Activated naive CD4-positive, alpha-beta T cell treated with anti-CD3 and anti-CD28 coated beads for 36 hours (primary cell): Measurements from ENCODE around the gene SRSF8. TPM values are rescaled to one million over a fixed set of nuclear protein-coding genes. Genes with fewer than 3 reads are reported as not detected.
"Not testable (repeated sequence)": the region's sequence is repeated elsewhere in the genome, so short reads cannot be mapped to it uniquely, and the experiment has no call there.

ENCODE experiments used
- CTCF ChIA-PET: fragments of 350-600 bp; sonication (Branson Sonifier 250); formaldehyde crosslinking; loops from one replicate; lab custom pipeline; 2021; ENCODE audit warnings: antibody characterized with exemption; lab: Charles Lee
- DNase-seq: peaks from one replicate; pipeline ENCODE4 v3.0.0-alpha.2; 2020
- H3K27ac Mint-ChIP-seq: one replicate; pipeline ENCODE4 v1.8.0; 2021; ENCODE audit warnings: mild to moderate bottlenecking, mixed read lengths
- H3K27me3 Mint-ChIP-seq: one replicate; pipeline ENCODE4 v1.8.0; 2021; ENCODE audit warnings: low read depth, mixed read lengths
- H3K36me3 Mint-ChIP-seq: one replicate; pipeline ENCODE4 v1.8.0; 2021; ENCODE audit warnings: low read depth, mixed read lengths
- H3K4me1 Mint-ChIP-seq: one replicate; pipeline ENCODE4 v1.8.0; 2021; ENCODE audit warnings: low read depth, mixed read lengths
- H3K4me3 Mint-ChIP-seq: one replicate; pipeline ENCODE4 v1.8.0; 2021; ENCODE audit warnings: mild to moderate bottlenecking, moderate library complexity, mixed read lengths
- H3K9me3 Mint-ChIP-seq: one replicate; pipeline ENCODE4 v1.8.0; 2021; ENCODE audit warnings: mixed read lengths
- intact Hi-C: fragments of 100-400 bp; cut with micrococcal nuclease; formaldehyde crosslinking; loops from one replicate; pipeline ENCODE4 v1.15.1; 2023
- total RNA-seq, 2 experiments: library from RNA; stranded (reverse); gene quantifications; one replicate each; pipeline ENCODE4 v1.2.3, GENCODE V29; 2021

SRSF8 gene
- total RNA-seq, result 10 to 100 TPM; 20.5 to 22.9 TPM

- Mint-ChIP-seq H3K4me3 (peak within 1 kb of the TSS; percentile 91), H3K27ac (peak within 1 kb of the TSS; percentile 96), H3K4me1 (peaks cover 22% of the 10 kb centered on the region), H3K27me3 (no peaks in the 10 kb centered on the region), H3K36me3 (peaks cover 13% of the 10 kb centered on the region), H3K9me3 (no peaks in the 10 kb centered on the region)
- intact Hi-C loops, result loop anchor here (2.0 to 5.0 kb wide), 4 partner anchors 142 to 1326 kb away; partner anchors contain the start of genes ANKRD49, FUT4, JRKL and MRE11
- no peak for DNase-seq
- CTCF ChIA-PET, result interaction anchor here (1.1 to 9.4 kb wide), 15 partner anchors 9 to 639 kb away, joined by 3 to 132 read pairs (median 4); partner anchors contain the start of genes CWC15, ENDOD1 and KDM4D
These were observed at the start of gene SRSF8 for GRCh38 chr11:95066716-95067038. SRSF8 (plus strand) TSS chr11:95066919; CDS start chr11:95067227, 308 bp downstream.

DNA sequence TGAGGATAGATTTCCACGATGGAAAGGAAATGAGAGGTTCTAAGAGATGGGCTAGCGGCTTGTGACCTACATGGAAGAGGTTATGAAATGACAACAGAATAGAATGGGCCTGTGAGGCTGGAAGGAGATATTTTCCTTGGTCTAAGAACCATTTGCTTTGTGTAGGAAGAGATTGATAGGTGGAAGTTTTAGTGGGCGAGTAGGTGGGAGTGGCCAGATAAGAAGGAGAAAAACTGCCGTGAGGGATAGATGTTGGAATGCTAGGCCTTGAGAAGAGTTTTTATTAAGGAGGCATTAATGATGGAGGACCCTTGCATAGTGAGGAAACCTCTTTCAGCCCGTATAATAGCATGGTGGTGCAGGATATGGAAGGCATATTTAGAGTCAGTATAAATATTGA is 45.3 kb upstream of the SRSF8 start:
- H3K9me3 Mint-ChIP-seq, H3K27ac Mint-ChIP-seq, intact Hi-C loops, CTCF ChIA-PET, H3K27me3 Mint-ChIP-seq, H3K4me3 Mint-ChIP-seq, DNase-seq, H3K36me3 Mint-ChIP-seq, H3K4me1 Mint-ChIP-seq: not testable (repeated sequence)

- DNase-seq, result no peak
- Mint-ChIP-seq H3K9me3 (no peaks in the 10 kb centered on the region), H3K27me3 (no peaks in the 10 kb centered on the region), H3K36me3 (no peaks in the 10 kb centered on the region), H3K4me1 (no peaks in the 10 kb centered on the region), H3K27ac (no peak within 1 kb of the TSS), H3K4me3 (no peak within 1 kb of the TSS)
- CTCF ChIA-PET, result no interaction called here
- intact Hi-C loops, result no loop called here
These were observed 41.8 kb upstream of the SRSF8 start, which contains the start of gene KDM4E for GRCh38 chr11:95024958-95025357. KDM4E (plus strand) TSS chr11:95025258; CDS start chr11:95025558, 300 bp downstream.

DNA sequence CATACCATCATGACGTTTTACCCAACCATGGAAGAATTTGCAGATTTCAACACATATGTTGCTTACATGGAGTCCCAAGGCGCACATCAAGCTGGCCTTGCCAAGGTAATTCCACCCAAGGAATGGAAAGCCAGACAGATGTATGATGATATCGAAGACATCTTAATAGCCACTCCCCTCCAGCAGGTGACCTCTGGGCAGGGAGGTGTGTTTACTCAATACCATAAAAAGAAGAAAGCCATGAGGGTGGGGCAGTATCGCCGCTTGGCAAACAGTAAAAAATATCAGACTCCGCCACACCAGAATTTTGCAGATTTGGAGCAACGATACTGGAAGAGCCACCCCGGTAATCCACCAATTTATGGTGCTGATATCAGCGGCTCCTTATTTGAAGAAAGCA is 41.1 kb upstream of the SRSF8 start:
- H3K27ac Mint-ChIP-seq, CTCF ChIA-PET, H3K36me3 Mint-ChIP-seq, intact Hi-C loops, DNase-seq, H3K9me3 Mint-ChIP-seq, H3K4me3 Mint-ChIP-seq, H3K27me3 Mint-ChIP-seq, H3K4me1 Mint-ChIP-seq: not testable (repeated sequence)

- CTCF ChIA-PET, result no interaction called here
- intact Hi-C loops, result no loop called here
- Mint-ChIP-seq H3K27me3 (no peaks in the 10 kb centered on the region), H3K36me3 (no peaks in the 10 kb centered on the region), H3K27ac (no peak overlapping the region), H3K9me3 (no peaks in the 10 kb centered on the region), H3K4me1 (no peaks in the 10 kb centered on the region), H3K4me3 (no peak overlapping the region)
- no peak for DNase-seq
These were observed 38.4 kb upstream of the SRSF8 start for GRCh38 chr11:95028357-95028756.

- Mint-ChIP-seq H3K27me3 (peaks cover 3% of the 10 kb centered on the region), H3K9me3 (no peaks in the 10 kb centered on the region), H3K4me1 (no peaks in the 10 kb centered on the region), H3K4me3 (no peak overlapping the region), H3K36me3 (no peaks in the 10 kb centered on the region), H3K27ac (no peak overlapping the region)
- no peak for DNase-seq
- intact Hi-C loops, result no loop called here
- CTCF ChIA-PET, result interaction anchor here (1.2 kb wide), 1 partner anchor 12 kb away, joined by 3 read pairs; no protein-coding TSS in a partner anchor
These were observed 33.7 kb upstream of the SRSF8 start for GRCh38 chr11:95033051-95033450.

- Mint-ChIP-seq H3K27me3 (peaks cover 10% of the 10 kb centered on the region), H3K36me3 (no peaks in the 10 kb centered on the region), H3K4me3 (no peak overlapping the region), H3K4me1 (no peaks in the 10 kb centered on the region), H3K27ac (no peak overlapping the region), H3K9me3 (no peaks in the 10 kb centered on the region)
- CTCF ChIA-PET, result no interaction called here
- no peak for DNase-seq
- intact Hi-C loops, result no loop called here
These were observed 31.4 kb upstream of the SRSF8 start for GRCh38 chr11:95035316-95035715.

DNA sequence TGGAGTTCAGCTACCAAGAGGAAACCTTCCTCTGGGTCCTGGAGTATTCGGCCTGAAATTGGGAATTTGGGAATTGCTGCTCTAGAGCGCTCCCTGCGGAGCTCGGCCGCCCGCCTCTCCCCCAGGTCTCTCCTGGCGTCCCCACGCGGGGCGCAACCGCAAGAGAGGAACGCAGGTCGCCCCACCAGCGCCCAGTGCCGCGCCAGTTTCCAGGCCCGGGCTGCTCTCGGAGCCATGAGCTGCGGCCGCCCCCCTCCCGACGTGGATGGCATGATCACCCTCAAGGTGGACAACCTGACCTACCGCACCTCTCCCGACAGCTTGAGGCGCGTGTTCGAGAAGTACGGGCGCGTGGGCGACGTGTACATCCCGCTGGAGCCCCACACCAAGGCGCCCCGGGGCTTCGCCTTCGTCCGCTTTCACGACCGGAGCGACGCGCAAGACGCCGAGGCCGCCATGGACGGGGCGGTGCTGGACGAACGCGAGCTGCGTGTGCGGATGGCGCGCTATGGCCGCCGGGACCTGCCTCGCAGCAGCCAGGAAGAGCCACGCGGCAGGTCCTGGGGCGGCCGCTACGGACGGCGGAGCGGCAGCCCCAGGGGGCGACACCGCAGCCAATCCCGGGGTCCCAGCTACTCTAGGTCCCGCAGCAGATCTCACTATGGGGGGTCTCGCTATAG is 29.2 kb upstream of the SRSF8 start:
- intact Hi-C loops, H3K9me3 Mint-ChIP-seq, H3K36me3 Mint-ChIP-seq, H3K27ac Mint-ChIP-seq, H3K4me1 Mint-ChIP-seq, CTCF ChIA-PET: not testable (repeated sequence)
- peak; percentile 23 for DNase-seq
- peaks cover 15% of the 10 kb centered on the region for H3K27me3 Mint-ChIP-seq
- peak overlapping the region; percentile 48 for H3K4me3 Mint-ChIP-seq

GRCh38 chr11:95042239-95042638 is 24.5 kb upstream of the SRSF8 start:
- Mint-ChIP-seq H3K27ac (no peak overlapping the region), H3K36me3 (no peaks in the 10 kb centered on the region), H3K4me3 (no peak overlapping the region), H3K9me3 (no peaks in the 10 kb centered on the region), H3K27me3 (peaks cover 21% of the 10 kb centered on the region), H3K4me1 (no peaks in the 10 kb centered on the region)
- DNase-seq, result no peak
- intact Hi-C loops, result no loop called here
- CTCF ChIA-PET, result no interaction called here

DNA sequence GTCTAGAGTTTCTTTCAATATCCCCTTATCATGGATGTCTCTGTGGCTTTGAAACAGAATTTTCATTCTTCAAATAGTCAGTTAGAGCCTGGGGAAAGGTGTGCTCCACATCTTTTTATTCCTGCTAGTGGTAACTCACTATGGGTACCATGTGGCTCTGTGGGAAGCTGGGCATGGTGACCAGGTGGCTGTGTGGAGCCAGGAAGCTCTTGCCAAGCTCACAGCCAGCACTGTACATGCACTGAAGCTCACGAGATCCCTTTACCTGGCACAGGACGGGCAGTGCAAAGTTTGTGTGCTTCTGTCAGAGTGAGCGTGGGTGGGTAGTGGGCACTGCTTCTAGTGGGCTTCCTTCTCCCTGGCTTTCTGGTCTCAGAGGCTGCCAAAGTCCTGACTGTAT is 23.8 kb upstream of the SRSF8 start:
- no peak overlapping the region for H3K4me3 Mint-ChIP-seq
- H3K27me3 Mint-ChIP-seq, result peaks cover 21% of the 10 kb centered on the region
- H3K9me3 Mint-ChIP-seq, result no peaks in the 10 kb centered on the region
- no peak overlapping the region for H3K27ac Mint-ChIP-seq
- no peaks in the 10 kb centered on the region for H3K4me1 Mint-ChIP-seq
- DNase-seq, result no peak
- intact Hi-C loops, result no loop called here
- CTCF ChIA-PET, result no interaction called here
- H3K36me3 Mint-ChIP-seq, result no peaks in the 10 kb centered on the region

DNA sequence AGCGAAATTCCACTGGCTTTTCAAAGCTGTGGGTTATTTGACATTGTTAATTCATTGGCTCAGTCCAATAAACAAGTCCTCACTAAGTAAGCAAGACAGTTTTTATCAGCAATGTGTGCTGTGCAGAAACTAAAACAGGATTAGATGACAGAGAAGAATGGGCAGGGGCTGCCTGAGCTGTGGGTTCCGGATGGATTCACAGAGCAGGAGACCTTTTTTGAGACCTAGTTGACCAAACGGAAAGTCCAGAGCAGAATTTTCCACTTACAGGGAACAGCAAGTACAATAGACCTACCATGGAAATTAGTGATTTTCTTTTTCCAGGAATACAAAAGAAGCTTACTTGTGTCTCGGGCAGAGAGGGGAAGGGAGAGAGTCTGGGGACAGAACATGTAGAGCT is 22.7 kb upstream of the SRSF8 start:
- Mint-ChIP-seq H3K27ac (no peak overlapping the region), H3K27me3 (peaks cover 12% of the 10 kb centered on the region), H3K9me3 (no peaks in the 10 kb centered on the region), H3K4me1 (no peaks in the 10 kb centered on the region), H3K4me3 (no peak overlapping the region), H3K36me3 (no peaks in the 10 kb centered on the region)
- intact Hi-C loops, result no loop called here
- DNase-seq, result no peak
- CTCF ChIA-PET, result interaction anchor here (1.1 to 1.3 kb wide), 2 partner anchors 11 to 107 kb away, joined by 3 read pairs; no protein-coding TSS in a partner anchor

- no peak for DNase-seq
- no peaks in the 10 kb centered on the region for H3K9me3 Mint-ChIP-seq
- no peak overlapping the region for H3K4me3 Mint-ChIP-seq
- no peak overlapping the region for H3K27ac Mint-ChIP-seq
- peaks cover 18% of the 10 kb centered on the region for H3K27me3 Mint-ChIP-seq
- H3K4me1 Mint-ChIP-seq, result no peaks in the 10 kb centered on the region
- no peaks in the 10 kb centered on the region for H3K36me3 Mint-ChIP-seq
- CTCF ChIA-PET, result no interaction called here
- intact Hi-C loops, result no loop called here
These were observed 20.9 kb upstream of the SRSF8 start for GRCh38 chr11:95045812-95046211.

GRCh38 chr11:95049122-95049521 is 17.6 kb upstream of the SRSF8 start, which contains the start of gene KDM4F:
KDM4F (plus strand) TSS chr11:95049422.
- peaks cover 21% of the 10 kb centered on the region for H3K27me3 Mint-ChIP-seq
- H3K27ac Mint-ChIP-seq, H3K9me3 Mint-ChIP-seq, H3K4me1 Mint-ChIP-seq, DNase-seq, H3K36me3 Mint-ChIP-seq, H3K4me3 Mint-ChIP-seq, intact Hi-C loops: not testable (repeated sequence)
- CTCF ChIA-PET, result interaction anchor here (0.5 kb wide), 1 partner anchor 426 kb away, joined by 3 read pairs; no protein-coding TSS in a partner anchor
